HG03045 (cell line): Measurements from ENCODE around the gene CDH12.
"Not testable (repeated sequence)": the region's sequence is repeated elsewhere in the genome, so short reads cannot be mapped to it uniquely, and the experiment has no call there.

Experiments
- ATAC-seq: cut with Tn5 transposase; IDR thresholded peaks from one replicate; pipeline ENCODE4 v1.9.1; 2021; ENCODE audit warnings: mild to moderate bottlenecking, moderate library complexity; ENCODE audit not compliant: unreplicated experiment

The CDH12 gene

DNA sequence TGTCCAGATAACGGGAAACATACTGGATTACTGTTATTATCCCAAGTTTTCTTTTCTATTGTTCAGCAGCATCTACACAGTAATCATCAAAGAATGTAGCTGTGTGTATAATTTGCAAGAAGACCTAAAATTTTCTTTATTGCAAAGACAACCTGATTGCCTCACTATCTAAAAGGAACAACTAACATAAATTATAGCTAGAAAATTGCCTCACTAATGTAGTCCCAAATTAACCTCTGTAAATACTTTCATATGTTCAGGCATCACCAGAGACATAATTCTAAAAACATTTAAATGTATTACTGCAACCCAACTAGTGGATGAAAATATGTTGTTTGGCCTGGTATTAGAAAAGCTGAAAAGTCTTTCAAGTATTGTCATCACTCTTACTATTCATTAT lies 275.4 kb downstream of the CDH12 start:
- ATAC-seq: no peak

DNA sequence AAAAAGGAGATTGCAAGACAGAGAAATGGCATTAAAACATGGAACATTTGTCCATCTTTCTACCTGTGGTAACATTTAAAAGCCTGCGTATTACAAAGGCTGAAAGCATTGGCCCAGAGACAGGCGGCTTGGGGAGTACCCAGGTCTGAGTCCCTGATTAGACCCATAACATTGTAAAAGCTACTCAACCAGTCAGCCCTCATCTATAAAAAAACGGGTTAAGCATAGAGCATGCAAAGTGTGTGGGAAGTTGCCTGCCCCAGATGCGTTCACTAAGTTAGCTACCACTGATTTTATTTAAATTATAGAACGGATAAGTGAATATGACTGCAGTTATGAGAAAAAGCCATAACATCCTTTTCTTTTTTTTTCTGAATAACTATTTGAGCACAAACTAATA lies 276.1 kb downstream of the CDH12 start:
- ATAC-seq: no peak

DNA sequence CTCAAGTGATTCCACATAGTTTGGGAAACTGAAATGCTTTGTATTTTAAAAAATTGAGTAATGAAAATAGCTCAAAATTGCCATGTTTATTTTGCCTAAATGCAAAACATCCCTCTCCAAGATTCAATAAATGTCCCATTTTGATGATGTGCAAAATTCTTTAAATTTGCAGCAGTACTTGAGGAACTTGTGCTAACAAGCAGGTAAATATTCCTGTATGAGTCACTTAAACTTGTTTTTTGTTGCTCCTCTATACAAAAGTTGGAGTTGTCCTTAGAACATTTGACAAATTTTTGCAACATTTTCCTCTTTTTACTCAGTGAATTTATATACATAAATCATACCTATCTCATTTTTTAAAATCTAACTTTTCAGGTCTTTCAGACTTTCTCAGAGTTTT lies 280.2 kb downstream of the CDH12 start:
- ATAC-seq: no peak

GRCh38 chr5:22567983-22568382 lies 285.2 kb downstream of the CDH12 start:
- ATAC-seq: no peak

DNA sequence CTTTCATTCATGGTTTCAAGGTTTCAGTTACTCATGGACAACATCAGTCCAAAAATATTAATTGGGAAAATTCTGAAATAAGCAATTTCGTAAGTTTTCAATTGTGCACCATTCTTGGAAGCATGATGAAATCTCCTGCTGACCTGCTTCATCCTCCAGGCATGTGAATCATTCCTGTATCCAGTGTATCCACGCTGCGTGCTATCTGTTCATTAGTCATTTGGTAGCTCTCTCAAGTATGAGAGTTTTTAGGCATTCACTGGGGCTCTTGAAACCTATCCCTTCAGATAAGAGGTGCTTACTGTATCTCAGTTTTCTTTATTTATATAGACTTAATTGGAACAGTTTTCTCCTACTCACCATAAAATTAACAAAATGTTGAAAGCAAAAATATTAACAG lies 293.0 kb downstream of the CDH12 start:
- no peak for ATAC-seq

DNA sequence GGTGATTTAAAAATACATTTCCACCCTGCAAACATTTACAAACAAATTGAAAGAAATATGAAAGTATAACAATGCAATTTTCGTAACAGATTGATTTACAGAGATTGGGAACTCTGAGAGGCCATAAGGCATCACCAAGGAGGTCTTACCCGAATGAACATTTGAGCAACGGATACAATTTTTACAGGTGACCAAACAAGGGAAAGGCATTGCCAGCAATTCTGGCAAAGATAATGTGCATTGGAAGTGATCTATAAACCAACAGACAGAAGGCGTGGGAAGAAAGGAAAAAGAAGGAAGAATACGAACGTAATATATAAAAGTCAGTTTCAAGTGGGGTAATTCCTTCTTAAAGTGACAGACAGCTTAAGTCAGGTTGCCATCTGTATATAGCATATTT lies 295.9 kb downstream of the CDH12 start:
- no peak for ATAC-seq

DNA sequence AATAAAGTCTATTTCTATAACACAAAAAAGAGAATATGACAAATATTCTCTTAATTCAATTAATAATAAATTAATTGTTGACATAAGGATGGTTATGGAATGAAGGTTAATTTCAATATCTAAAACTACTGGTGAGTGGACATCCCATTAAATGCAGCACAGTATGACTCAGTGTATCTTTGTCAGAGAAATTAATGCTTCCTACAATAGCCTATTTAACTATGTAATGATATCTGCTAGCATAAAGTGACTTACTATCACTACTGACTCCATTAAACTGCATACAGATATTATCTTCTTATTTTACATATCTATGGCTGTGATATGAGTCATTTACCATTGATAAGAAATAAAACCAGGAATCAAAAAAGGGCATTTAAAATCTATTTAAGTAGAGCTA lies 298.7 kb downstream of the CDH12 start:
- no peak for ATAC-seq

GRCh38 chr5:22549876-22550671 lies 303.1 kb downstream of the CDH12 start:
- no peak for ATAC-seq

GRCh38 chr5:22542340-22542739 lies 310.8 kb downstream of the CDH12 start:
- ATAC-seq: no peak

GRCh38 chr5:22541037-22541436 lies 312.1 kb downstream of the CDH12 start:
- ATAC-seq: no peak

GRCh38 chr5:22539762-22540161 lies 313.4 kb downstream of the CDH12 start:
- no peak for ATAC-seq

- ATAC-seq: no peak
These were observed 321.2 kb downstream of the CDH12 start for GRCh38 chr5:22531986-22532385.

GRCh38 chr5:22521521-22521920 lies 331.6 kb downstream of the CDH12 start:
- no peak for ATAC-seq

- not testable (repeated sequence) for ATAC-seq
These were observed 336.6 kb downstream of the CDH12 start for GRCh38 chr5:22516497-22516896.

GRCh38 chr5:22514231-22514630 lies 338.9 kb downstream of the CDH12 start:
- no peak for ATAC-seq

- ATAC-seq: no peak
These were observed 347.3 kb downstream of the CDH12 start for GRCh38 chr5:22505891-22506290.

DNA sequence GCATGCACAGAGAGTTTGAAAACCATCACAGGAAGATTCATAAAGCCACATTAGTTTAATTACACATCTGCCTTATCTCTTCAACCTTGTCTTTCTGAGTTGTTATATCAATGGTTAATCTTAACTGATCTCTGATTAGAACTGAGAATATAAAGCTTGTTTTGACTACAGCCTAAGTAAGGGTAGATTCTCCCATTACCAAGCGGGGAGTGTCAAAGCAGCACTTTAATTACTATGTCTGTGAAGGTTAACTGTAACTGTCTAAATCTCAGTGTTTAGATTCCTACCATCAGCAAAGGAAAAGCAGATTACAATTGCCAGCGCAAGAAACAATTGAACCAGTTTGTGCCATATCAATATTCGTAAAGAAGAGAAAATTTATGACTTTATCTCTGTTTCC lies 348.7 kb downstream of the CDH12 start:
- ATAC-seq: no peak

DNA sequence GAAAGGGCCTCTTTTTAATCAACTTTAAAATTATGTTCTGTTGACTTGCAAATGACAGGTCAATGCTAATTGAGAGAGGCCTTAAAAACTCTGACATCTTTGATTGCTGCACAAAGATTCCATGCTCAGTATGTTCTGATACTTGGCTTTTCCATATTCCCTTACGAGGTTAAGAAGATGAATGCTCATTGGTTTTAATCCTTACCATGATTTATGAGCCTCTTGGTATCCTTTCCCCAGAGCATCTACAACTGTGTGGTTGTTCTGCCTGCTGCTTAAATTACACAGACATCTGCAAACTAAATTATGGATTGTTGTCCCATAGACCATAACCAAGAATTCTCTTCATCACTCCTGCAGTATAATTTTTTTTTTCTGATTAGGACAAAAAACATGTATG lies 352.6 kb downstream of the CDH12 start:
- no peak for ATAC-seq

DNA sequence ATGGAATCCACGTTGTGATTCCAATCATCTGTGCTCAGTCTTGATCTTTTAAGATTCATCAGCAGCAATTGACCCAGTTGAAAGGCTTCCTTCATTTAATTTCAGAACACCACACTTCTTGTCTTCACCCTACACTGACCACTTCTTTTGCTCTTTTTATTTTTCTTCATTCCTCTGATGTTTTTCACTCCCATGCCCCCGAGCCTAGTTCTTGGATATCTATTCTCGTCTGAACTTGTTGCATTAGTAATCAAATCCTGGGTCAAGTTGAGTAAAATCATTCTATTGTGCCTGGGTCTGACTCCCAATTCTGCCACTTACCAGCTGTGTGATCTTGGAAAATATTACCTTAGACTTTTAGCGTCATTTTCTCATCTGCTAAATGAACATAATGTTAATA lies 356.5 kb downstream of the CDH12 start:
- ATAC-seq: no peak

DNA sequence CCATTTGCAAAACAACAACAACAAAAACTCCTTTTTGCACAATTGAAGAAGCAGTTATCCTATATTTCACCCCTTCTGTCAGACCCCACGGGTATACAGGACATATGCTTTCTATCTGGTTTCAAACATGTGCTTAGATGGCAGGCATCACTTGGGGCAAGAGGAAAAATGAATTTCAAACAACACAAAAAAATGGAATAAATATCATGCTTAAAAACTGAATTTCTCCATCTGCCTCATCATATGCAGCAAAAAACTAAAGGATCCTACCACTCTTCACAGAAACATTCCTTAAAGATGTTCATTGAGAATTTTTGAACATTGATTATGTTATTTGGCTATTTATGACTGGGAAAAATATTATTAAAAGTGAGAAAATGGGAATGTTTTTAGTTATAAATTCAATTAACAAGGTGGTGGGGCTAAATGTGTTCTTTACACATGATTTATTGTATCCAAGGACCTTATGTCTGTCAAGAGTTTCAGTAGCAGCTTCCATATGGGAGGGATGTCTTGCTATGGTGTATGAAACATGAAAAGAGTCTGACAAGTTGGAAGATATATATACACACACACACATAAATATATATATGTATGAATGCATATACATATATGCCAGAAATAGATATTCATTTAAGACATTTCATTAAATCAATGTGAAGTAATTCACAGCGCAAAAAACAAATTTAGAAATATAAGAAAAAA lies 358.0 kb downstream of the CDH12 start:
- no peak for ATAC-seq

GRCh38 chr5:22488427-22488826 lies 364.7 kb downstream of the CDH12 start:
- no peak for ATAC-seq

- no peak for ATAC-seq
These were observed 372.8 kb downstream of the CDH12 start for GRCh38 chr5:22480305-22480704.

- no peak for ATAC-seq
These were observed 379.3 kb downstream of the CDH12 start for GRCh38 chr5:22473886-22474285.
